Activated CD4-positive, alpha-beta T cell treated with anti-CD3 and anti-CD28 coated beads for 24 hours (primary cell): ENCODE results near the gene PLB1.

Experiments used
- DNase-seq, 2 donors: peaks; one replicate each; pipeline ENCODE4 v3.0.0-alpha.2; 2020; ENCODE audit warnings: low read depth in 2 of 2

The PLB1 gene

DNA sequence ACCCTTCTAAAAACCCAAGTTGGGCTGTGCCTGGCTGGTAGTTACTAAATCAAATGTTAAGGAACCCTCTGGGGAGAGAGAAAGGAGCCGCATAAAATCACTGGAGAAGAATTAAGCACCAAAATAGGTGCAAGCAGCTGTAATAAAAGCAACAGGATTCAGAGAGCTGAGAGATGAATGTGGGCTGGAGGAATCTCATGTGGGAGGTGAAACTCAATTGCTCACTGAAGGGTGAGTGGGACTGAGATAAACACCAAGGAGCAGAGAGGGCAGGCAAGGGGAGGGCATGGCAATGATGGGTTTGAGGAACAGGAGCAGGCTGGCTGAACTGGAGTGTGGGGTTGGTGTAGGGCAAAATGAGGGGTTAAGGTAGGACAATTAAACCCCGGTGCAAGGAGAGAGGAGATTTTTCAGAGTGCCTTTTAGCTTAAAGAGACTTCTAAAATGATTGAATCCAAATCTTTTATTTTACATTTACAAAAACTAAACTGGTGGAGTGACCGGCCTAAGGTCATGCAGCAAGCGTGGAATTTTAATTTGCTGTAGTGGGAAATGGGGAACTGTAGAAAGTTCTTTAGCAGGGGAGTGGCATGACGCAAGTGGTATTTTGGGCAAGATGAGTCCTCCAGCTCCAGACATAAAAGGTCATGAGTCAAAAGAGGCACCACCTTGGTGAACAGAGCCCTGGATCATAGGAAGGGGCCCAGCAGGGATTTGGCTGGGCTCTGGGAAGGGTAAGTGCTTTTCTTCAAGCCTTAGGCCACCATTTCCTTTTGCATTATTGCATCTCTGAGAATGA, 10.5 kb downstream of the PLB1 start:
- DNase-seq = no peak

DNA sequence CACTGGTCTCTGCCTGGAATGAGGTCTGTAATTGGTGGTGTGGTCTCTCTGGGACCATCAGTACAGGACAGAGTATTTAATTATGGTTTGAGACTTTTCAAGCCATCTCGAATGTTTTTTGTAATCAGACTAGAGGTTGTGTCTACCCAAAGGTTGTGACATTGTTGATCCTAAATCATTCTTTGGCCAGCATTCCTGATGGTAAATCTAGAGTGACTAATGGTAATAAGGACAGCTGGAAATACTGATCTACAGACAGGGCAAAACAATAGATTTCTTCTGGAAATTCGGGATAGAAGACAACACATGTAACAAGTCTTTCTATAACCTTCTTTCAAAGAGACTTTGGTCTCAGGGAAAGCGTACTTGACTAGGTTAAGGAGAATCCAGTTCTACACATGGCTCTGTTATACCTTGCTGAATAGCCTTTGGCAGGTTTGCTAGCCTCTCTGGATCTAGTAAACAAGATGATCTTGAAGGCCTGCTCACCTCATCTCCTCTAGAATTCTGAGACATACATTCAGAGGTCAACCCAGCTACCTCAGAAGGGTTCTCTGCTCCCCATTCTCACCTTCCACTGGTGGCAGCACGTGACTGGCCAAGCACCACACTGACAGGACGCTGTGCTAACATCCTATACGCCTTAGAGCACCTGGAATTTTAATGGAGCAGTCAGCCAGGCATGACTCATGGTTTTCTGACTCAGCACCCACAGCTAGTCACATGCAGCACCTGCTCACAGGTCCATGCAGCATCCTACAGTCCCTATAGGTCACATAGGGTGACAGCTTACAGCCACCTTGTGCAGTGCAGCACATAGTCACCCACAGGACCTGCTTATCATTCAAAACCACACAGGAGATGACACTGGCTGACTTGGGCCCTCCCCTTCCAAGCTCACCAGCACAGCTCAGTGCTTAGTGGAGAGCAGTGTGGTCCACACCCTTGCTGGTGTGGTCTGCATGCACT, 12.2 kb downstream of the PLB1 start:
- DNase-seq = no peak

GRCh38 chr2:28509361-28509760, 13.5 kb downstream of the PLB1 start:
- no peak for DNase-seq

- no peak for DNase-seq
Observed at GRCh38 chr2:28510184-28510583, 14.3 kb downstream of the PLB1 start.

DNA sequence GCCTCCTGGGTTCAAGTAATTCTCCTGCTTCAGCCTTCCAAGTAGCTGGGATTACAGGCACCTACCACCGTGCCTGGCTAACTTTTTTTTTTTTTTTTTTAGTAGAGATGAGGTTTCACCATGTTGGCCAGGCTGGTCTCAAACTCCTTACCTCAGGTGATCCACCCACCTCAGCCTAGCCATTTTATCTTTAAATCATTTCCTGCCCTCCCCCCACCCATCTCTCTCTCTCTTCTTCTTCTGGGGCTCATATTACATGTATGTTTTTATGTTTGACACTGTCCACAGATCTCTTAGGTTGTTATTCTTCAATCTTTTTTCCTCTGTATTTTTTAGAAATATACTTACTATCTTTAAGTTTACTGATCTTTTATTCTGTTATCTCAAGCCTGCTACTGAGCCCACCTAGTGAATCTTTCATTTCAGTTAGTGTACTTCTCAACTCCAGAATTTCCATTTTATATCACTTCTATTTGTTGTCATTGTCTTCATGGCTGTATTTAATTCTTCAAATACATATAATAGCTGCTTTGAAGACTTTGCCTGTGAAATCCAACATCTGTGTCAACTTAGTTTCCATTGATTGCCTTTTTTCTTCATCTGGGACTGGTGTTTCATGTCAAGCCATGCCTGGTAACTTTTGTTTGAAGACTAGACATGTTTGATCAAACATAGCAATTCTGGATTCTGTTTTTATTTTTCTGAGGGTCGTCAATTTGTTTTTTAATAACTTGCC, 16.2 kb downstream of the PLB1 start:
- no peak for DNase-seq

DNA sequence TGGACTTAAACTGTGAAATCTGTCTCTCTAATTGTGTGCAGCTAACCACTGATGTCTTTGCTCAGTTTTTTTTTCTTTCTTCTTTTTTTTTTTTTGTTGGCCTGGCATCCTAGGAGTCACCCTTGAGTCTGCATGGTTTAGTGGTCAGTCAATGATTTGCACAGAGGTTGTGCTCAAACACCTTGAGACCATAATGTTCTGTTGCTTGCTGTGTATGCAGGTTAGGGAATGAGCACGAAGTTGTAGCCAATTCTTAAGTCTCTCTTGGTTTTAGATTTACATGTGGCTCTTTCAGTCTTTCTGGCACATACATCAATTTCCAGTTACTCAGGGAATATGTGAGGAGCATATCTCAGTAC, 16.7 kb downstream of the PLB1 start:
- DNase-seq = no peak

DNA sequence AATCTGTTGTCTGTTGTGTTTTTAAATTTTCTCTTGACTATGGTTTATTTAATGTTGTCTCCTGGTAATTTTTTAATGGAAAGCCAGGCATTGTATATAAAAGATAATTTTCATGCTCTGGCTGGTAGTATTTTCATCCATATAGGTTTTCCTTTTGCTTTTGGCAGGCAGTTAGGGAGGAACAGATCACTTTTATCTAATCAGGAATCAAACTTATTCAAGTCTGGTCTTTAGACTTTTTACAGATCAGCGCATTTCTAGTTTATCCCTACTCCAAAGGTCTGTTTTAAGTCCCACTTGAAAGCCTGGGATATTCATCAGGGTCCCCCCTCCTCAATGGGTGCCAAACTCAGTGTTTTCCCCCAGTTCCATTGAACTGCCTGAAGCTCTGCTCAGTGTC, 17.2 kb downstream of the PLB1 start:
- DNase-seq = no peak

GRCh38 chr2:28515176-28515751, 19.4 kb downstream of the PLB1 start:
- no peak for DNase-seq

DNA sequence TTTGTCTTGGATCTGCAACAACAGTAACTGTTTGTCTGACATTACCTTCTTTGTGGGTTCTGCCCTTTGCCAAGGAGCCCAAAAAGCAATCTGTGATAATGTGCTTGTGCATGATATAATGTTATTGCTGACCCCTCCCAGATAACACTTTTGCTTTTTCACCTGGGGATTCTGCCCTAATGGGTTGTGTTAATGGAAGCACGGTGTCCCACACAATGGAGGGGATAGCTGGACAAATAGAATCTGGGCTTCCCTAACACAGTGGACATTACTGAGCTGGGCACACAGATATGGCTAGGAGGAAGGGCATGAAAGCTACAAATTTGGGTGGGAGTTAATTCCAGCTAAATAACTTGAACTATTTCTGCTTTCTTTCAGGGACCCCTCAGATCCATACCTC, 20.6 kb downstream of the PLB1 start:
- DNase-seq = no peak

- no peak for DNase-seq
Observed at GRCh38 chr2:28516950-28517349, 21.1 kb downstream of the PLB1 start.

DNA sequence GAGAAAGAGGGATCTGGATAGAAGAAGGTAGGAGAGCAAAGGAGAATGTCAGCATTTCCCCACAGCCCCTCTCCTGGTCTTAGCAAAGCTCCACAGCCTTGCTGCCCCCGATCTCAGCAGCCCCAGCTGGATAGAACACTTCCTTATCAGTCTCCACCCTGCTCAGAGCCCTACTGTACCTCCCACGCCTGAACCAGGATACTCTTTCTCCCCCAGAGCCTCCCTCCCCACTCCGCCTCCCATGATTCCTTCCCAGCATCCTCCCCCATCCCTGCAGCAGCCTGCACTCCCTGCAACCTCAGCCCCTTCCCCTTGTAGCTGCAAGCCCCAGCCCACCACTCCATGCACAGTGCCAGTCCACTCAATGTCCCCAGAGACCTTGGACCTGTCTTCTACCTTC, 25.8 kb downstream of the PLB1 start:
- DNase-seq = no peak

DNA sequence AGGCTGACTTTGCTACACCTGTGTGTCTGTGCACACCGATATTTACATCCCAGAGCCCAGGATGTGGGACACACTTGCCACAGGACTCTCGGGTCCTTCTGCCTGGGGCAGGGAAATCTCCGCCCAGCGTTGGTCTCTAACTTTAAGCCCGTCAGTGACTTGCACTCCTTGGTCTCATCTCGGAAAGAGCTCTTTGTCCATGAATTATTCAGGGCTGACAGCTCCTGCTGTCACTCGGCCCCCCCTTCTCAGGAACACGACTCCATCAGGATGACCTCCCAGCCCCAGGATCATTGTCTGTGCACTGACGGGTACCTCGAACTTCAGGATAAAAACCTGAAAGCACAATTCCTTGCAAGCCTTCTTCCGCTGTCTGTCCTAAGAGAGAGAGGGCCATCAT, 26.6 kb downstream of the PLB1 start:
- DNase-seq = no peak

DNA sequence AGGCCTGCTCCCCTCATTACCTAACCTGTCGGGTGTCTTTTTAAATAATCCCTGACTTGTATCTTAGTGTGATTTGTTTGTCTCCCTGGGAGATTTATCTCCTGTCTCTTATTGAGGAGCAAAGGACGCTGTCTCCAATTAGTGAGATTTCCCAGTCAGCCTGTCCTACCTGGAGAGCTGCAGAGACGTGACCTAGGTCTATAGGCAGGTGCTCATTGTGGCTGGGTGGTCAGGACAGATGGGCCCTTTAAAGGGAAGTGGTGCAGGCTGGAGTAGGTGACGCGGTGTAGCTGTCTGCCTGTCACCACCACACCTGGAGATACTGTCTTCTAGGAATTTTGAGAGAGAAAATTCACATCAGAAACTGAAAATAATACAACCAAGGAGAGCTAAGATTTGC, 28.0 kb downstream of the PLB1 start:
- no peak for DNase-seq

GRCh38 chr2:28525481-28525880, 29.6 kb downstream of the PLB1 start:
- DNase-seq = no peak

- no peak for DNase-seq
Observed at GRCh38 chr2:28526527-28527132, 30.8 kb downstream of the PLB1 start.

- DNase-seq = no peak
Observed at GRCh38 chr2:28527196-28527595, 31.3 kb downstream of the PLB1 start.

DNA sequence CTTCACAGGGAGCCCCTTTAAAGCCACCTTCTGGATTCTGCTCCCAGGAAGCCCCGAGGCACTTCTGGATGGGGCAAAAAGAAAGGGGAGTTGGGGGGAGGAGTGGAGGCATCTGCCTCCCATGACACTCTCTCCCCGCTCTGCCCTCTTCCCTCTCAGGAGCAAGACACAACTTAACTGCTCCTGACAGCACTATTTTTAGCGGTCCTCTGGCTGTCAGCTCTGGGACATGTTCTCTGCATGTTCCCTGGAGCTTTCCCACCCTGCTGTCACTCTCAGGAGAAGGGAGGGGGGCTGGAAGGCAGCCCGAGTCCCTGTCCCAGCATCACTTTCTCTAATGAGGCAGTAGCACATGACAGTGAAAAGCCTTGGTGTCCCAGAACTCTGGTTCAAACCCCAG, 32.3 kb downstream of the PLB1 start:
- DNase-seq = no peak

- no peak for DNase-seq
Observed at GRCh38 chr2:28530782-28531181, 34.9 kb downstream of the PLB1 start.

DNA sequence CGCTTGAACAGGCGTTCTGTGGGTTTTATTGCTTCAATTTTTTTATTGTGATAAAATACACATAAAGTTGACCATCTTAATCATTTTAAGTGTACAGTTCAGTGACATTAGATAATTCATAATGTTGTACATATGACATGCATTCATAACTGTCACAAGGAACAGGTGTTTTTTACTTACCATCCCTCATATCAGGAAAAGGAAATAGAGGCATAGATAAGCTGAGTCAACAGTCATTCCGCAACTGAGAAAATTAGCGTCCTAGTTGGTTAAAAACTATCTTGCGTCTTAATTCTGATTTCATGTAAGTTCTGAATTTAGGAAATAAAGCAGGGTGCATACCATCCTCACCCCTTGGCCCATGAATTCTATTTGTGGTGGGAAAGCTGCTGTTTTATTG, 36.5 kb downstream of the PLB1 start:
- no peak for DNase-seq

GRCh38 chr2:28533044-28533680, 37.3 kb downstream of the PLB1 start:
- DNase-seq = no peak

- DNase-seq = no peak
Observed at GRCh38 chr2:28534817-28535216, 39.0 kb downstream of the PLB1 start.
